Measurements from ENCODE around the gene ACACA. TPM values are rescaled to one million over a fixed set of nuclear protein-coding genes. Genes with fewer than 3 reads are reported as not detected.
A peak's percentile ranks its signal among the peaks of the same experiment; 100 is the strongest.

Gene ACACA
- total RNA-seq, 1 experiment from 2014 or later, result 84.2 TPM

- Histone ChIP-seq H3K27me3 (ENCODE audit: low read length) (no peaks in the 10 kb centered on the region), H3K36me3 (ENCODE audit: insufficient read depth, low read length) (no peaks in the 10 kb centered on the region), H3K4me3 (ENCODE audit: low read length) (no peak overlapping the region), H3K9me2 (replicated peaks; ENCODE audit: insufficient read depth, low read length) (no peaks in the 10 kb centered on the region), H2AFZ (ENCODE audit: low read length) (no peak overlapping the region), H3K4me1 (ENCODE audit: low read length) (no peaks in the 10 kb centered on the region; the same call in 1 of the 2 replicates), H3K9me3 (ENCODE audit: low read length) (no peaks in the 10 kb centered on the region), H3K79me2 (ENCODE audit: low read length) (no peaks in the 10 kb centered on the region), H3K27ac (ENCODE audit: low read length) (no peak overlapping the region), H3K9ac (ENCODE audit: low read length) (no peak overlapping the region), H4K20me1 (ENCODE audit: insufficient read depth, low read depth, low read length) (no peaks in the 10 kb centered on the region), H3K4me2 (ENCODE audit: low read depth, low read length, poor library complexity, severe bottlenecking) (no peak overlapping the region)
- no peak for DNase-seq
Observed at GRCh38 chr17:37389160-37389559, 17.5 kb downstream of the ACACA start.

DNA sequence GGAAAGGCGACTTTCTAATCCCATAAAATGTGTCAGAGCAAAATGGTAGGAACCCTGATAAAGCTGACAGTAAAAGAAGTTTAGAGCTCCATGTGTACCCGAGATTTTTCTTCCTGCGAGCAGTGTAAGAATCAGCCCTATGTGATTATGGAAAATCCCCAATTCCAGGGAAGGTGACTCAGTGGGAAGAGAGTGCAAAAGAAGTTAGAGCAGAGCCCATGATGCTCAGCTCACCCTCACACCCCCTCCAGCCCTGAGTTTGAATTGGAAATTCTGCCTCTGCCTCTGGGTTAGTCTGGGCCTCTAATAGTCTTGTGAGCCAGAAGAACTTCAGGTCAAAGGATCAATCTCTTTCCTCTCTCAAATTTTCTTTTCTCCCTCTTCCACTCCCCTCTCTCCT, 18.4 kb downstream of the ACACA start:
- H3K9me2 ChIP-seq (replicated peaks; ENCODE audit: insufficient read depth, low read length), result no peaks in the 10 kb centered on the region
- H3K27me3 ChIP-seq (ENCODE audit: low read length), result no peaks in the 10 kb centered on the region
- no peaks in the 10 kb centered on the region for H3K79me2 ChIP-seq (ENCODE audit: low read length)
- H3K4me2 ChIP-seq (ENCODE audit: low read depth, low read length, poor library complexity, severe bottlenecking), result no peak overlapping the region
- no peaks in the 10 kb centered on the region for H3K36me3 ChIP-seq (ENCODE audit: insufficient read depth, low read length)
- H3K4me1 ChIP-seq (ENCODE audit: low read length), result no peaks in the 10 kb centered on the region; the same call in 1 of the 2 replicates
- H3K9me3 ChIP-seq (ENCODE audit: low read length), result no peaks in the 10 kb centered on the region
- H3K4me3 ChIP-seq (ENCODE audit: low read length), result no peak overlapping the region
- H3K27ac ChIP-seq (ENCODE audit: low read length), result no peak overlapping the region
- H4K20me1 ChIP-seq (ENCODE audit: insufficient read depth, low read depth, low read length), result no peaks in the 10 kb centered on the region
- no peak overlapping the region for H3K9ac ChIP-seq (ENCODE audit: low read length)
- DNase-seq, result no peak
- H2AFZ ChIP-seq (ENCODE audit: low read length), result no peak overlapping the region

DNA sequence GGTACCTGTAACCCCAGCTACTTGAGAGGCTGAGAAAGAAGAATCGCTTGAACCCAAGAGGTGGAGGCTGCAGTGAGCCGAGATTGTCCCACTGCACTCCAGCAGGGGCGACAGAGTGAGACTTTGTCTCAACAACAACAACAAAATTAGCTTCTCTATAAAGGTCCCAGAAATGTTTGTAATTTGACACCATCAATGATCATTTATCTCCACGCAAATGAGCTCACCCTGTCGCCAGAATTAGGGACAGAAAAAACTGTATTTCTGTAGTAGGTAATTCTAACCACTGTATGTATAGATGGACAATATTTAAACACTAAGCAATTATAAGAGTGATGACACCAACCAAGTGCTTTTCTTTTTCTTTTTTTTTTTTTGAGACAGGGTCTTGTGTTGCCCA, 20.2 kb downstream of the ACACA start:
- H3K9me2 ChIP-seq (replicated peaks; ENCODE audit: insufficient read depth, low read length), result no peaks in the 10 kb centered on the region
- no peaks in the 10 kb centered on the region for H3K9me3 ChIP-seq (ENCODE audit: low read length)
- no peaks in the 10 kb centered on the region for H3K27me3 ChIP-seq (ENCODE audit: low read length)
- H3K4me1 ChIP-seq (ENCODE audit: low read length), result no peaks in the 10 kb centered on the region
- DNase-seq, result no peak
- H3K9ac ChIP-seq (ENCODE audit: low read length), result no peak overlapping the region
- H3K79me2 ChIP-seq (ENCODE audit: low read length), result no peaks in the 10 kb centered on the region
- no peak overlapping the region for H3K4me3 ChIP-seq (ENCODE audit: low read length)
- H3K27ac ChIP-seq (ENCODE audit: low read length), result no peak overlapping the region
- no peak overlapping the region for H2AFZ ChIP-seq (ENCODE audit: low read length)
- H4K20me1 ChIP-seq (ENCODE audit: insufficient read depth, low read depth, low read length), result no peaks in the 10 kb centered on the region
- H3K4me2 ChIP-seq (ENCODE audit: low read depth, low read length, poor library complexity, severe bottlenecking), result no peak overlapping the region
- no peaks in the 10 kb centered on the region for H3K36me3 ChIP-seq (ENCODE audit: insufficient read depth, low read length)

- Histone ChIP-seq H4K20me1 (ENCODE audit: insufficient read depth, low read depth, low read length) (no peaks in the 10 kb centered on the region), H2AFZ (ENCODE audit: low read length) (no peak overlapping the region), H3K79me2 (ENCODE audit: low read length) (no peaks in the 10 kb centered on the region), H3K27me3 (ENCODE audit: low read length) (no peaks in the 10 kb centered on the region), H3K27ac (ENCODE audit: low read length) (no peak overlapping the region), H3K4me1 (ENCODE audit: low read length) (no peaks in the 10 kb centered on the region), H3K36me3 (ENCODE audit: insufficient read depth, low read length) (no peaks in the 10 kb centered on the region), H3K9me2 (replicated peaks; ENCODE audit: insufficient read depth, low read length) (no peaks in the 10 kb centered on the region), H3K4me2 (ENCODE audit: low read depth, low read length, poor library complexity, severe bottlenecking) (no peak overlapping the region), H3K9ac (ENCODE audit: low read length) (no peak overlapping the region), H3K4me3 (ENCODE audit: low read length) (no peak overlapping the region), H3K9me3 (ENCODE audit: low read length) (no peaks in the 10 kb centered on the region)
- DNase-seq, result no peak
Observed at GRCh38 chr17:37385474-37385990, 21.1 kb downstream of the ACACA start.

DNA sequence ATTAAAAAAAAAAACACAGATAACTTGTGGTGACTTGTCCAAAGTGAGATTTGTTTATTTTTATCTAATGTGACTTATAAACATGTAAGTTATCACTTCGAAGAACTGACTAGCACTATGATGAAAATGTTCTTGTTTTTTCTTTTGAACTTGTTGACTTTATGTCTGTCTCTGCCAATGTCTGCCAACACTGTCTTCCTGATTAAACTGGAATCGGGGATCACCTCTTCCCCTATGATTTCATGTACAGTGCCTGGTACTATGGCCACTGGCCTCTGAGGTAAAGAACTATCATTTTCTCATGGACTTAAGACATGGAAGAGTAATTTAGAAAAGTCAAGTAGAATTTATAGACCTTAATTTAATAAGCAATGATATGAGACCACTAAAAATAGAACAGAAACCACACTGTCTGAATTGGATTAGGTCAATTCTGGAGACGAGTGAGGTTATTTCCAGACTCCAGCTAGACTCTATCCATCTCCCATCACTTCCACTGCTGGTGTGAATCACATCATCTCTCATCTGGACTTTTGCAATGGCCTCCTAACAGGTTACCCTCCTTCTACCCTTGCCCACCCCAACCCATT, 22.0 kb downstream of the ACACA start:
- no peaks in the 10 kb centered on the region for H3K9me3 ChIP-seq (ENCODE audit: low read length)
- H4K20me1 ChIP-seq (ENCODE audit: insufficient read depth, low read depth, low read length), result no peaks in the 10 kb centered on the region
- no peaks in the 10 kb centered on the region for H3K79me2 ChIP-seq (ENCODE audit: low read length)
- no peak overlapping the region for H3K27ac ChIP-seq (ENCODE audit: low read length)
- H3K9me2 ChIP-seq (replicated peaks; ENCODE audit: insufficient read depth, low read length), result no peaks in the 10 kb centered on the region
- no peaks in the 10 kb centered on the region for H3K36me3 ChIP-seq (ENCODE audit: insufficient read depth, low read length)
- no peaks in the 10 kb centered on the region for H3K4me1 ChIP-seq (ENCODE audit: low read length)
- DNase-seq, result no peak
- H3K4me3 ChIP-seq (ENCODE audit: low read length), result no peak overlapping the region
- no peak overlapping the region for H3K4me2 ChIP-seq (ENCODE audit: low read depth, low read length, poor library complexity, severe bottlenecking)
- no peak overlapping the region for H3K9ac ChIP-seq (ENCODE audit: low read length)
- H3K27me3 ChIP-seq (ENCODE audit: low read length), result no peaks in the 10 kb centered on the region
- H2AFZ ChIP-seq (ENCODE audit: low read length), result no peak overlapping the region

DNA sequence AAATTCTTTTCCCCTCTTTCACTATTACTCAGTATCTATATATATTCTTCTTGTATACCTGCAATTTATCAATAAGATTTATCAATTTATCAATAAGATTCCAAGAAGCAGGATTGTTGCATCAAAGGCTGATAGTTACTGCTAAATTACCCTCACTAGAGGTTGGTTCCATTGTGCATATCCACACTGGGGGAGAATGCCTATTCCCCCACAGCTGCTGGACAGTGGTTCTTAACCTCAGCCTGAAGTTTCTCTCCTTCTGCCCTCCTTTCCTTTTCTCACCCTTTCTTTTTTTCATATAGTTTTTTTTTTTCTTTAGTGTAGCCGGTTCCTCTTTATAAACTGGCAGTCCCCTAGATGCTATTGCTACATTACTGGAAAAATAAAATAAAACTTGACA, 24.6 kb downstream of the ACACA start:
- H3K9me2 ChIP-seq (replicated peaks; ENCODE audit: insufficient read depth, low read length), result no peaks in the 10 kb centered on the region
- H3K27ac ChIP-seq (ENCODE audit: low read length), result no peak overlapping the region
- H3K4me1 ChIP-seq (ENCODE audit: low read length), result no peaks in the 10 kb centered on the region
- H4K20me1 ChIP-seq (ENCODE audit: insufficient read depth, low read depth, low read length), result no peaks in the 10 kb centered on the region
- H3K4me2 ChIP-seq (ENCODE audit: low read depth, low read length, poor library complexity, severe bottlenecking), result no peak overlapping the region
- no peaks in the 10 kb centered on the region for H3K27me3 ChIP-seq (ENCODE audit: low read length)
- no peak for DNase-seq
- H3K4me3 ChIP-seq (ENCODE audit: low read length), result no peak overlapping the region
- H3K79me2 ChIP-seq (ENCODE audit: low read length), result no peaks in the 10 kb centered on the region
- no peaks in the 10 kb centered on the region for H3K36me3 ChIP-seq (ENCODE audit: insufficient read depth, low read length)
- no peak overlapping the region for H3K9ac ChIP-seq (ENCODE audit: low read length)
- no peaks in the 10 kb centered on the region for H3K9me3 ChIP-seq (ENCODE audit: low read length)
- H2AFZ ChIP-seq (ENCODE audit: low read length), result no peak overlapping the region

- no peaks in the 10 kb centered on the region for H4K20me1 ChIP-seq (ENCODE audit: insufficient read depth, low read depth, low read length)
- no peak within 1 kb of the TSS for H3K4me3 ChIP-seq (ENCODE audit: low read length)
- no peaks in the 10 kb centered on the region for H3K9me2 ChIP-seq (replicated peaks; ENCODE audit: insufficient read depth, low read length)
- no peak within 1 kb of the TSS for H3K9ac ChIP-seq (ENCODE audit: low read length)
- no peaks in the 10 kb centered on the region for H3K9me3 ChIP-seq (ENCODE audit: low read length)
- H3K27me3 ChIP-seq (ENCODE audit: low read length), result no peaks in the 10 kb centered on the region
- no peak within 1 kb of the TSS for H2AFZ ChIP-seq (ENCODE audit: low read length)
- H3K4me2 ChIP-seq (ENCODE audit: low read depth, low read length, poor library complexity, severe bottlenecking), result no peak within 1 kb of the TSS
- no peak within 1 kb of the TSS for H3K27ac ChIP-seq (ENCODE audit: low read length)
- peaks cover 3% of the 10 kb centered on the region; the same call in 1 of the 2 replicates for H3K4me1 ChIP-seq (ENCODE audit: low read length)
- no peaks in the 10 kb centered on the region for H3K36me3 ChIP-seq (ENCODE audit: insufficient read depth, low read length)
- no peak for DNase-seq
- no peaks in the 10 kb centered on the region for H3K79me2 ChIP-seq (ENCODE audit: low read length)
Observed at GRCh38 chr17:37375706-37376105, 30.9 kb downstream of the ACACA start, which contains the start of gene C17orf78. Gene C17orf78, plus strand, starts transcription at chr17:37375985. Its CDS starts 108 bp downstream, at chr17:37376093.

GRCh38 chr17:37373530-37374159, 33.0 kb downstream of the ACACA start:
- peak; percentile 94 for DNase-seq
- no peaks in the 10 kb centered on the region for H4K20me1 ChIP-seq (ENCODE audit: insufficient read depth, low read depth, low read length)
- H3K27ac ChIP-seq (ENCODE audit: low read length), result no peak overlapping the region
- H2AFZ ChIP-seq (ENCODE audit: low read length), result peak overlapping the region; percentile 32; the same call in 1 of the 2 replicates
- H3K4me1 ChIP-seq (ENCODE audit: low read length), result peaks cover 3% of the 10 kb centered on the region; the same call in 1 of the 2 replicates
- H3K9me2 ChIP-seq (replicated peaks; ENCODE audit: insufficient read depth, low read length), result no peaks in the 10 kb centered on the region
- no peak overlapping the region for H3K4me2 ChIP-seq (ENCODE audit: low read depth, low read length, poor library complexity, severe bottlenecking)
- no peaks in the 10 kb centered on the region for H3K9me3 ChIP-seq (ENCODE audit: low read length)
- H3K36me3 ChIP-seq (ENCODE audit: insufficient read depth, low read length), result no peaks in the 10 kb centered on the region
- no peaks in the 10 kb centered on the region for H3K79me2 ChIP-seq (ENCODE audit: low read length)
- H3K27me3 ChIP-seq (ENCODE audit: low read length), result no peaks in the 10 kb centered on the region
- no peak overlapping the region for H3K9ac ChIP-seq (ENCODE audit: low read length)
- H3K4me3 ChIP-seq (ENCODE audit: low read length), result no peak overlapping the region
